WTC11 (cell line): ENCODE results near the gene CDK5.

ENCODE experiments used
- CTCF ChIP-seq: fragments of 200-600 bp; IDR thresholded peaks from 2 replicates; pipeline ENCODE4 v1.8.0; 2022; ENCODE audit warnings: antibody characterized with exemption
- GABPB1 ChIP-seq: sonication (generic); formaldehyde crosslinking; IDR thresholded peaks from 2 replicates; pipeline ENCODE4 v1.8.1; 2023; ENCODE audit warnings: mild to moderate bottlenecking, missing genetic modification reagents
- MAX ChIP-seq: sonication (generic); formaldehyde crosslinking; IDR thresholded peaks from 2 replicates; pipeline ENCODE4 v1.8.0; 2022; ENCODE audit warnings: mild to moderate bottlenecking, missing genetic modification reagents
- SMAD3 ChIP-seq: sonication (generic); formaldehyde crosslinking; IDR thresholded peaks from 2 replicates; pipeline ENCODE4 v1.8.0; 2022; ENCODE audit warnings: missing genetic modification reagents, mild to moderate bottlenecking, borderline replicate concordance
- TCF7 ChIP-seq: sonication (generic); formaldehyde crosslinking; IDR thresholded peaks from 2 replicates; pipeline ENCODE4 v1.8.0; 2022; ENCODE audit warnings: mild to moderate bottlenecking, low read depth, missing genetic modification reagents, moderate library complexity

DNA sequence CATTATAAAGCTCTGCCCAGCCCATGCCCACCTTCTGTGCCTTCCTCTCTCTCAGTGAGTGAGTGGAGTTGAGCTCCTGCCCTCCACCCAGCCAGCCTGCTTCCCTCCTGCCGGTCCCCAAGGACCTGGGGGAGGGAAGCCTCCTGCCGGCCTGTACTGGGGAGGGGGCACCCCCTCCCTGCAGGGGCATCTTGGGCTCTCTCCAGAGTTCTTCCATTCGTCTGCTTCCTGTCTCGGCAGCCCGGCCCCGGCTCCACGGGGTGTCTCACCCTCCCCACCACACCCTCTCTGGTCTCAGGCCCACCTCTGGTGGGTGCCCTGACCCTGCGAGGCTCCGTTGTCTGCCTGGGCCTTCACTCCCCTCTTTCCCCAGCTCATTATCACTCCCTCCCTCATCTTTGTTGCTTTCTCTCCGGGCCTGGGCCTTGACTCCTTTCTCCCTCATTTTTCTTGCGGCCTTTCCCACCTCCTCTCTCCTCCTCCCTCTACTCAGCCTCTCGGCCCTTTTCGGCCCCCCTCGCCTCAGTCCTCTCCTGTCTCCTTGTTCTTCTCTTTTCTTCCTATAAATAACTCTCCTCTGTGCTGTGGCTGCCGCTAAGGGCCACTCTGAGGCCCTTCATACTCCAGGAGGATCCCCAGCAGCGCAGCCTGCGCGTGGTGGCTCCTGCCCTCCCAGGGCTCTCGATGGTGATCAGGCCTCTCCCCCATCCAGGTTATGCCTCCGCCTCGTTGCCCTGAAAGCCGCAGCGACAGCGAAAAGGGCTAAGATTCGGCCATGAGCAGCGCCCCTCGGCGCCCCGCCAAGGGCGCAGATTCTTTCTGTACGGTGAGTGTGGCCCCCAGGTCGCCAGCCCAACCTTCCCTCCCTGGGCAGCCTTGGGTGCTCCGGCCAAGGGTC lies 3.8 kb upstream of the CDK5 start:
- TF ChIP-seq SMAD3 (CRISPR knock-in tag) (no peak), CTCF (no peak), TCF7 (CRISPR knock-in tag) (no peak), MAX (CRISPR knock-in tag) (no peak), GABPB1 (CRISPR knock-in tag) (no peak)
